ENCODE data around the gene RAB3IL1.
A peak's percentile ranks its signal among the peaks of the same experiment; 100 is the strongest.

Gene RAB3IL1

GRCh38 chr11:61888590-61888989 is 28.8 kb downstream of the RAB3IL1 start:
- no peaks in the 10 kb centered on the region for H3K27me3 ChIP-seq
- H3K27ac ChIP-seq, result no peak overlapping the region; a peak in 2 of 22 replicates
- peak overlapping the region in 5 of 11 experiments; percentile 3 to 99 (median 27); a peak in 4 of 22 replicates for H3K4me2 ChIP-seq
- peaks cover 18 to 44% (median 34%) of the 10 kb centered on the region in 10 experiments for H3K4me1 ChIP-seq
- H3K36me3 ChIP-seq, result peaks cover 0 to 45% (median 0%) of the 10 kb centered on the region in 11 experiments; a peak in 5 of 22 replicates
- no peak for TF ChIP-seq Cebpa-rat (IDR thresholded peaks at IDR 0.05)
- H3K9me3 ChIP-seq (replicated peaks in 1 of 11), result peaks cover 0 to 7% (median 0%) of the 10 kb centered on the region in 11 experiments; a peak in 2 of 22 replicates
- H4K20me1 ChIP-seq, result peaks cover 0 to 79% (median 15%) of the 10 kb centered on the region in 11 experiments; a peak in 14 of 22 replicates
- H3K4me3 ChIP-seq, result no peak overlapping the region
- 0 out of 22 replicates have a peak overlapping the region, but pooled peaks of 1 of the 11 experiments have one; percentile 15 for H3K9ac ChIP-seq

GRCh38 chr11:61887839-61888494 is 29.4 kb downstream of the RAB3IL1 start:
- no peak overlapping the region; a peak in 2 of 22 replicates for H3K27ac ChIP-seq
- peak overlapping the region in 2 of 11 experiments; percentile 11 to 15; a peak in 1 of 22 replicates for H3K9ac ChIP-seq
- TF ChIP-seq Cebpa-rat (IDR thresholded peaks at IDR 0.05), result no peak
- H3K4me2 ChIP-seq, result peak overlapping the region in 5 of 11 experiments; percentile 3 to 99 (median 27); a peak in 5 of 22 replicates
- H4K20me1 ChIP-seq, result peaks cover 0 to 80% (median 15%) of the 10 kb centered on the region in 11 experiments; a peak in 14 of 22 replicates
- H3K9me3 ChIP-seq (replicated peaks in 1 of 11), result peaks cover 0 to 7% (median 0%) of the 10 kb centered on the region in 11 experiments; a peak in 2 of 22 replicates
- H3K4me3 ChIP-seq, result no peak overlapping the region
- H3K36me3 ChIP-seq, result peaks cover 0 to 45% (median 0%) of the 10 kb centered on the region in 11 experiments; a peak in 5 of 22 replicates
- no peaks in the 10 kb centered on the region for H3K27me3 ChIP-seq
- peaks cover 18 to 47% (median 34%) of the 10 kb centered on the region in 10 experiments for H3K4me1 ChIP-seq

GRCh38 chr11:61886643-61887042 is 30.7 kb downstream of the RAB3IL1 start:
- peaks cover 0 to 7% (median 0%) of the 10 kb centered on the region in 11 experiments; a peak in 2 of 22 replicates for H3K9me3 ChIP-seq (replicated peaks in 1 of 11)
- H3K9ac ChIP-seq, result no peak overlapping the region
- no peak for TF ChIP-seq Cebpa-rat (IDR thresholded peaks at IDR 0.05)
- no peak overlapping the region for H3K4me3 ChIP-seq
- H3K36me3 ChIP-seq, result peaks cover 0 to 45% (median 0%) of the 10 kb centered on the region in 11 experiments; a peak in 5 of 22 replicates
- no peak overlapping the region for H3K27ac ChIP-seq
- H3K4me2 ChIP-seq, result no peak overlapping the region
- H3K27me3 ChIP-seq, result no peaks in the 10 kb centered on the region
- H4K20me1 ChIP-seq, result peaks cover 0 to 74% (median 15%) of the 10 kb centered on the region in 11 experiments; a peak in 13 of 22 replicates
- peaks cover 26 to 54% (median 43%) of the 10 kb centered on the region in 10 experiments for H3K4me1 ChIP-seq

GRCh38 chr11:61885784-61886580 is 31.4 kb downstream of the RAB3IL1 start:
- no peaks in the 10 kb centered on the region for H3K27me3 ChIP-seq
- H3K9ac ChIP-seq, result no peak overlapping the region
- peak overlapping the region in 1 of 11 experiments; percentile 13; a peak in 1 of 22 replicates for H3K27ac ChIP-seq
- no peak overlapping the region for H3K4me2 ChIP-seq
- peaks cover 0 to 45% (median 0%) of the 10 kb centered on the region in 11 experiments; a peak in 5 of 22 replicates for H3K36me3 ChIP-seq
- H3K4me1 ChIP-seq, result peaks cover 30 to 60% (median 49%) of the 10 kb centered on the region in 10 experiments
- peaks cover 0 to 7% (median 0%) of the 10 kb centered on the region in 11 experiments; a peak in 2 of 22 replicates for H3K9me3 ChIP-seq (replicated peaks in 1 of 11)
- peaks cover 0 to 74% (median 15%) of the 10 kb centered on the region in 11 experiments; a peak in 13 of 22 replicates for H4K20me1 ChIP-seq
- no peak overlapping the region for H3K4me3 ChIP-seq
- no peak for TF ChIP-seq Cebpa-rat (IDR thresholded peaks at IDR 0.05)

GRCh38 chr11:61885166-61885778 is 32.1 kb downstream of the RAB3IL1 start:
- TF ChIP-seq Cebpa-rat (IDR thresholded peaks at IDR 0.05), result no peak
- Histone ChIP-seq H3K9ac (no peak overlapping the region), H3K4me2 (0 out of 22 replicates have a peak overlapping the region, but pooled peaks of 1 of the 11 experiments have one; percentile 2), H3K27me3 (no peaks in the 10 kb centered on the region), H4K20me1 (peaks cover 0 to 68% (median 13%) of the 10 kb centered on the region in 11 experiments; a peak in 13 of 22 replicates), H3K4me1 (peaks cover 30 to 60% (median 51%) of the 10 kb centered on the region in 10 experiments), H3K9me3 (replicated peaks in 1 of 11) (peaks cover 0 to 7% (median 0%) of the 10 kb centered on the region in 11 experiments; a peak in 2 of 22 replicates), H3K27ac (peak overlapping the region in 1 of 11 experiments; percentile 13; a peak in 2 of 22 replicates), H3K36me3 (peaks cover 0 to 45% (median 0%) of the 10 kb centered on the region in 11 experiments; a peak in 5 of 22 replicates), H3K4me3 (no peak overlapping the region)

GRCh38 chr11:61883947-61884346 is 33.4 kb downstream of the RAB3IL1 start:
- Histone ChIP-seq H3K9ac (no peak overlapping the region), H4K20me1 (peaks cover 0 to 59% (median 9%) of the 10 kb centered on the region in 11 experiments; a peak in 10 of 22 replicates), H3K9me3 (replicated peaks in 1 of 11) (peaks cover 0 to 7% (median 0%) of the 10 kb centered on the region in 11 experiments; a peak in 2 of 22 replicates), H3K4me2 (no peak overlapping the region; a peak in 1 of 22 replicates), H3K27ac (peak overlapping the region in 1 of 11 experiments; percentile 14; a peak in 1 of 22 replicates), H3K36me3 (peaks cover 0 to 50% (median 0%) of the 10 kb centered on the region in 11 experiments; a peak in 5 of 22 replicates), H3K27me3 (no peaks in the 10 kb centered on the region), H3K4me3 (no peak overlapping the region), H3K4me1 (peaks cover 35 to 64% (median 50%) of the 10 kb centered on the region in 10 experiments)
- no peak for TF ChIP-seq Cebpa-rat (IDR thresholded peaks at IDR 0.05)

GRCh38 chr11:61883327-61883726 is 34.0 kb downstream of the RAB3IL1 start:
- TF ChIP-seq Cebpa-rat (IDR thresholded peaks at IDR 0.05), result no peak
- H3K4me1 ChIP-seq, result peaks cover 39 to 70% (median 51%) of the 10 kb centered on the region in 10 experiments
- H3K4me2 ChIP-seq, result no peak overlapping the region; a peak in 1 of 22 replicates
- H3K36me3 ChIP-seq, result peaks cover 0 to 56% (median 4%) of the 10 kb centered on the region in 11 experiments; a peak in 10 of 22 replicates
- H3K27me3 ChIP-seq, result no peaks in the 10 kb centered on the region
- peaks cover 0 to 54% (median 9%) of the 10 kb centered on the region in 11 experiments; a peak in 10 of 22 replicates for H4K20me1 ChIP-seq
- no peak overlapping the region for H3K9ac ChIP-seq
- H3K9me3 ChIP-seq (replicated peaks in 1 of 11), result peaks cover 0 to 7% (median 0%) of the 10 kb centered on the region in 11 experiments; a peak in 2 of 22 replicates
- H3K4me3 ChIP-seq, result no peak overlapping the region
- no peak overlapping the region; a peak in 1 of 22 replicates for H3K27ac ChIP-seq

GRCh38 chr11:61882879-61883278 is 34.5 kb downstream of the RAB3IL1 start:
- Histone ChIP-seq H3K36me3 (peaks cover 0 to 56% (median 5%) of the 10 kb centered on the region in 11 experiments; a peak in 11 of 22 replicates), H3K4me1 (peaks cover 38 to 75% (median 53%) of the 10 kb centered on the region in 10 experiments), H3K27ac (no peak overlapping the region)

More at GRCh38 chr11:61882879-61883278, 34.5 kb downstream of the RAB3IL1 start:
- no peak for TF ChIP-seq Cebpa-rat (IDR thresholded peaks at IDR 0.05)
- Histone ChIP-seq H3K9ac (no peak overlapping the region), H3K27me3 (no peaks in the 10 kb centered on the region), H3K4me2 (peak overlapping the region in 1 of 11 experiments; percentile 93; a peak in 1 of 22 replicates), H4K20me1 (peaks cover 0 to 51% (median 6%) of the 10 kb centered on the region in 11 experiments; a peak in 10 of 22 replicates), H3K9me3 (replicated peaks in 1 of 11) (peaks cover 0 to 7% (median 0%) of the 10 kb centered on the region in 11 experiments; a peak in 2 of 22 replicates), H3K4me3 (no peak overlapping the region)
